ENCODE data around the gene RGS13.

- TF ChIP-seq TARDBP (IDR thresholded peaks at IDR 0.05) (no peak), FOXM1 (IDR thresholded peaks at IDR 0.05; ENCODE audit: borderline replicate concordance) (no peak), ELF4 (IDR thresholded peaks at IDR 0.05) (no peak), SP1 (IDR thresholded peaks at IDR 0.05) (no peak), ARNT (IDR thresholded peaks at IDR 0.05) (no peak), SUZ12 (IDR thresholded peaks at IDR 0.05) (no peak), PKNOX1 (IDR thresholded peaks at IDR 0.05) (no peak), NFRKB (IDR thresholded peaks at IDR 0.05) (no peak)
These were observed 40.6 kb upstream of the RGS13 start for GRCh38 chr1:192595299-192595698.

Measured in HEK293T (cell line).